Colonic mucosa (tissue), 4 donors: ENCODE data around the gene LGALS3. TPM values are rescaled to one million over a fixed set of nuclear protein-coding genes. Genes with fewer than 3 reads are reported as not detected.

Source experiments
- DNase-seq: peaks from one replicate; pipeline ENCODE4 v3.0.0-alpha.2; 2020
- H3K27ac ChIP-seq: fragments of 200-600 bp; one replicate; pipeline ENCODE4 v1.8.0; 2021
- H3K27me3 ChIP-seq: fragments of 200-600 bp; one replicate; pipeline ENCODE4 v1.8.0; 2021
- H3K36me3 ChIP-seq: fragments of 200-600 bp; one replicate; pipeline ENCODE4 v1.8.0; 2021
- H3K4me1 ChIP-seq: fragments of 200-600 bp; one replicate; pipeline ENCODE4 v1.8.0; 2021; ENCODE audit warnings: mild to moderate bottlenecking
- H3K4me3 ChIP-seq: fragments of 200-600 bp; one replicate; pipeline ENCODE4 v1.8.0; 2021
- H3K9ac ChIP-seq, 2 donors: one replicate each; pipeline ENCODE4 v1.7.0; 2013; ENCODE audit warnings: control low read depth in 2 of 2, low read depth in 2 of 2, low read length in 2 of 2
- H3K9me3 ChIP-seq: fragments of 200-600 bp; one replicate; pipeline ENCODE4 v1.8.0; 2021
- intact Hi-C: fragments of 100-400 bp; cut with DNase I; formaldehyde crosslinking; loops from one replicate; pipeline ENCODE4 v1.14.1; 2022
- total RNA-seq, 2 donors: library from RNA; stranded (reverse); fragmentation: NEBNext Ultra II Directional in 1 of 2; extraction: Animal tissue kit (Norgen Biotek cat#: 25700) in 1 of 2; gene quantifications; one replicate each; pipeline ENCODE4 v1.2.1, GENCODE V29; 2021
- TF ChIP-seq, protein P1 (sequence below): fragments of 200-600 bp; IDR thresholded peaks from one replicate; pipeline ENCODE4 v1.8.0; 2022; ENCODE audit warnings: antibody characterized with exemption, mild to moderate bottlenecking
- donor health status: healthy.
- donor health status: DM: no; HTN: no; CAD: no.
- donor health status: DM: no; HTN: no; CAD: no.

Gene LGALS3
- total RNA-seq, 2 donors from 2014 or later, result 1,592 to 1,798 TPM

DNA sequence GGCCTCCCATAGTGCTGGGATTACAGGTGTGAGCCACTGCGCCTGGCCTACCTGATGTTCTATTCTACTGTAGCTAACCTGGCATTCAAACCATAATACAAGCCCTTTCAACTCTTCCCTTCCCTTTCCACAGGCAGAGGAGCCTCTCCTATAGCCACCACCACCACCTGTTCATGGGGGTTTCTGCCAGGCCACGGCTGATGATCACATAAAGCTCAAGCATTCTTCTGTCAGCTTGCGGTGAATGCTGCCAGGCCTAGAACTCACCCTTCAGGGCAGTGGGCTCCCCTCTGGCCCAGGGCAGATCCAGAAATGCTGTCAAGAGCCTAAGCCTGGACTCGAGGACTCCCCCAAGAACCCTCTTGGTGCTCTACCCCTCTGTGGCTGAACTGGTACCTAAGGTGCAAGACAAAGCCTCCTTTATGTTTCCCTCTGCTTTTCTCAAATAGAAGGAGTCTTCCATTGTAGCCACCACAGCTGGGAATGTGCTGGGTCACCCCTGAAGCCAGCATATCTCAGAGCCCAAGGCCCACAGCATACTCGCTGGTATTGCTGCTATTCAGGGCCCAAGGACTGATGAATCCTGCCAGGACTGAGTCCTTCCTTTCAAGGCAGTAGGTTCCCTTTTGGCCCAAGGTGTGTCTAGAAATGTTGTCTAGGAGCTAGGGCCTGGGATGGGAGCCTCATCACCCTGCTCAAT lies 65.8 kb downstream of the LGALS3 start:
- no peak overlapping the region for H3K9ac ChIP-seq
- no peaks in the 10 kb centered on the region for H3K9me3 ChIP-seq
- no peaks in the 10 kb centered on the region for H3K36me3 ChIP-seq
- intact Hi-C loops, result no loop called here
- TF ChIP-seq, protein P1, sequence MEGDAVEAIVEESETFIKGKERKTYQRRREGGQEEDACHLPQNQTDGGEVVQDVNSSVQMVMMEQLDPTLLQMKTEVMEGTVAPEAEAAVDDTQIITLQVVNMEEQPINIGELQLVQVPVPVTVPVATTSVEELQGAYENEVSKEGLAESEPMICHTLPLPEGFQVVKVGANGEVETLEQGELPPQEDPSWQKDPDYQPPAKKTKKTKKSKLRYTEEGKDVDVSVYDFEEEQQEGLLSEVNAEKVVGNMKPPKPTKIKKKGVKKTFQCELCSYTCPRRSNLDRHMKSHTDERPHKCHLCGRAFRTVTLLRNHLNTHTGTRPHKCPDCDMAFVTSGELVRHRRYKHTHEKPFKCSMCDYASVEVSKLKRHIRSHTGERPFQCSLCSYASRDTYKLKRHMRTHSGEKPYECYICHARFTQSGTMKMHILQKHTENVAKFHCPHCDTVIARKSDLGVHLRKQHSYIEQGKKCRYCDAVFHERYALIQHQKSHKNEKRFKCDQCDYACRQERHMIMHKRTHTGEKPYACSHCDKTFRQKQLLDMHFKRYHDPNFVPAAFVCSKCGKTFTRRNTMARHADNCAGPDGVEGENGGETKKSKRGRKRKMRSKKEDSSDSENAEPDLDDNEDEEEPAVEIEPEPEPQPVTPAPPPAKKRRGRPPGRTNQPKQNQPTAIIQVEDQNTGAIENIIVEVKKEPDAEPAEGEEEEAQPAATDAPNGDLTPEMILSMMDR, result no peak
- H3K4me1 ChIP-seq, result no peaks in the 10 kb centered on the region
- H3K27me3 ChIP-seq, result no peaks in the 10 kb centered on the region
- no peak for DNase-seq
- H3K4me3 ChIP-seq, result no peak overlapping the region
- no peak overlapping the region for H3K27ac ChIP-seq

Other genes with a start within 250 kb of the LGALS3 start
- gene GCH1, start 226.4 kb upstream of the LGALS3 start, total RNA-seq, result 10 to 100 TPM; 20.4 to 30.8 TPM
- gene WDHD1, start 102.2 kb upstream of the LGALS3 start, total RNA-seq, result 10 to 100 TPM in 1 of 2 donors, 1 to 10 TPM in 1; 5.8 to 22.6 TPM
- gene SOCS4, start 102.0 kb upstream of the LGALS3 start, total RNA-seq, result 10 to 100 TPM; 15.9 to 23.7 TPM
- 10 to 100 TPM; 79.8 to 83.2 TPM for gene MAPK1IP1L, start 77.6 kb upstream of the LGALS3 start, total RNA-seq
- 10 to 100 TPM; 10.5 to 35.9 TPM for gene DLGAP5, start 62.3 kb downstream of the LGALS3 start, total RNA-seq
- gene FBXO34, start 142.2 kb downstream of the LGALS3 start, total RNA-seq, result 10 to 100 TPM; 39.8 to 70.9 TPM